GM18858 (cell line): ENCODE data around the gene NME7.

Experiments used
- ATAC-seq: cut with Tn5 transposase; IDR thresholded peaks from one replicate; pipeline ENCODE4 v1.9.1; 2021; ENCODE audit not compliant: unreplicated experiment

NME7 gene

DNA sequence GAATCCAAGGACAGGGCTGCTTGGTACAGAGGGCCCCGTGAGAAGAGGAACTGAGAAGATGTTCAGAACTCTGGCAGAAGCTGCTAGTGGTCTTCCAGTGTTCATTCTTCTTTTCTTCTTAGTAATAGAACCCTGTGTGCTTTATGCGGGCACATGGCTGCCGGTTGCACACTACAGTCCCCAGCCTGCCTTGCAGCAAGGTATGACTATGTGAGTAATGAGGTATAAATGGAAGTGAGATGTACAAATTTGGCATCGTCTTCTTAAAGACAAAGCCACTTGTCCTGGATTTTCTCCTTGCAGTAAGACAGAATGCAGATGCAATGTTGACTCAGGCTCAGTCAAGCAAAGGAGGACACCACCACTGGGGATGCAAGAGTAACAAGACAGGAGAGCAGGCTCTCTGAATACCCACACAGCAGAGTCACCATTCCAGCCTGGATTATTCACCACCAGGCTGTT is 276.1 kb downstream of the NME7 start:
- ATAC-seq = peak; percentile 60

DNA sequence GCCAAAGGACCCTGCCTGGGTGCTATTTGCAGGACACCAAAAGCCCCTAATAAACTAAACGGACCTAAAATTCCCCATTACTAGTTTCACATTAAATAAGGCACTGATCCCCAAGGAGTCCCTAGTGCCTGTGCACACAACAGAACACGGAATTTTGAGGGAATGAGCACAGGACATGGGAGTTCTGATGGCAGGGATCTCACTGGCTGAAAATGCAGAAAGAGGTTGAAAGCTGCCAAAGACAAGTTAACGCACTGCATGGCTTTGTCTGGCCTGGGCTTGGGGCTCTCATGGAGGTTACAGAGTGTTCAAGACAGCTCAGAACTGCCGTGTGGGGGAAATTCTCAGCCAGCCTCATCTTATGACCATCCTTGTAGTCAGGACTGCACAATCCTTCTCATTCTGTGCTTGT is 276.7 kb downstream of the NME7 start:
- no peak for ATAC-seq

DNA sequence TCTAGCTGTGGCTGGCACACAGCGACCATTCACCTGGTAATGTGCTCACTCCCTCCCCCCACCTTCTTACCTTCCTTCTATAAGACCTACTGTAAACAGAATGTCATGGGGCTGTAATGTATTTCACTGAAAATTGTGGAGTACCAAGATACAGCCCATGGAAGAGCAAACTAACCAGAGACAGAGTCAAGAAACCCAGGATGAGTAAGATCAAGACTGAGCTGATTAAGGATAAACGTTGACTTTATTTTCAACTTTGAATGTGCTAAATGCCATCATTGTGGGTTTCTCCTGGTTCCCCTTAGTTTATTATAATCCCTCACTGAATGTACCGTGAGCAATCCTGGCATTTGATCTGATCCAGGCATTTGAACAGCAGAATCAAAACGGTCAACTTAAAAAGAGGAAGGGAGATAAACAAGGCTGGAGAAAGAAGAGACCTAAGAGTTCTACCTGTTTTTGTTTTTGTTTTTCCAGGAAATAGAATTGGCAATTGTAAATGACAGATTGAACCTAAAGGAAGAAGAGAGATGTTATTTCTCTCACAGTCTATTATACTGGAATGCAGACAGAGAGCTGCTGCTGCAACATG is 277.2 kb downstream of the NME7 start:
- no peak for ATAC-seq

DNA sequence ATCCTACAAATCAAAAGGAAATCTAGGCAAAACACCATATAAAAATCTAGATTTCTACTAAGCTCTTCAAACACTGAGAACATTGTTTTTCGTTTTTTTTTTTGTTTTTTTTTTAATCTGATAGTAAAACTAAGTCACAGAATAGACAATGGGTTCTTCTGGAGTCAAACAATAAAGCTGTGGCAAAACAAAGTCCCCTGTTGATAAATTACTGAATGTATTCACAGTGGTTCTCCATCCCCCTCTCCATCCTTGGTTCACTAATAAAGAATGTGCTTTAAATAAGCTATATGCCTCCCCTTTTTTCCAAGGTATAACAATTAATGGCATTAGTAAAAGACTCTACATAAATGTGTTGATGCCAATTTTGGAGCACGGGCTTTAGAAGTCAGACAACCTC is 277.8 kb downstream of the NME7 start:
- ATAC-seq = no peak

DNA sequence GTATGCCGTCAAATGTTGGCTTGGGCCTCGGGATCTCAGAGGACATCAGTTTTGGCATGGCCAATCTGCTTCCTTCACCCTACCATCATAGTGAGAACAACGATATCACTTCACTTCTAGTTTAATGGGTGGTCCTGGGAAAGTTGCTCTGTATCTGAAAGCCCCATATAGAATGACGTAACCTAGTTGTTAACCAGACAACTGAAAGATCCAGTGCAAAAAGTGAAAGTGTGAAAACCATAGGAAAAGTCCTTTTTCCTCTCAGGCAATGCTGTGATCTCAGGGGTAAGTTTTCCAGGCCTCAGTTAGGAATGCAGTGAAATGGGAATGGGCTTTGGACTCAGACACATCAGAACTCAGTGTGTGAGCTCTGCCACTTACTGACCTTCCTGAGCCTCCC is 279.7 kb downstream of the NME7 start:
- ATAC-seq = no peak

GRCh38 chr1:169086603-169087455 is 280.8 kb downstream of the NME7 start:
- ATAC-seq = no peak

DNA sequence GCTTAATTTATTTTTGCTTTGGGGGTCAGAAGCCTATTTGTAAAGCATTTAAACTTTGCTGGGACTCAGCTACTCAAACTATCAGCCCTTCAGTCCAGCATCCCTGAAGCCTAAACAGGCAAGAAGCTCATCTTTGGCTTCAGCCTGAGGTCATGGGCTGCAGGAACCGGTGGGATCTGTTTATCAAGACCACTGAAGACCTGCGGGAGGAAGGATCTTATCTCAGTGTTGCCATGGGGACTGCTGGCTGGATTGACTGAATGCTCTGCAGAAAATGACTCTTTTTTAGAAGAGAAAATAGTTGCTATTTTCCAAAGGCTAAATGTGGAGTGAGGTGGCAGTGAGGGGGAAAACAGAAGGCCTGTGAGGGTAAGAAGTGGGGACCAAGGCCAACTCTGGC is 281.7 kb downstream of the NME7 start:
- ATAC-seq = no peak
